ENCODE data around the gene HNF4A. TPM values are rescaled to one million over a fixed set of nuclear protein-coding genes. Genes with fewer than 3 reads are reported as not detected.

The HNF4A gene
- total RNA-seq, 1 donor from 2014 or later: not detected

GRCh38 chr20:44431502-44432234, 76.2 kb downstream of the HNF4A start:
- TF ChIP-seq POLR2AphosphoS5 (IDR thresholded peaks at IDR 0.05; ENCODE audit: insufficient read depth in 1 of 2, low read depth in 1 of 2): no peak
- no peak for TF ChIP-seq CTCF (IDR thresholded peaks at IDR 0.05)
- TF ChIP-seq POLR2A (IDR thresholded peaks at IDR 0.05): no peak
- H3K4me3 ChIP-seq: no peak overlapping the region
- no peak overlapping the region for H3K27ac ChIP-seq
- no peak for DNase-seq (ENCODE audit: extremely low spot score in 2 of 2)
- no peaks in the 10 kb centered on the region for H3K36me3 ChIP-seq
- no peaks in the 10 kb centered on the region for H3K4me1 ChIP-seq
- H3K9me3 ChIP-seq: no peaks in the 10 kb centered on the region
- intact Hi-C loops (cut with DNase I): no loop called here
- no peaks in the 10 kb centered on the region for H3K27me3 ChIP-seq

DNA sequence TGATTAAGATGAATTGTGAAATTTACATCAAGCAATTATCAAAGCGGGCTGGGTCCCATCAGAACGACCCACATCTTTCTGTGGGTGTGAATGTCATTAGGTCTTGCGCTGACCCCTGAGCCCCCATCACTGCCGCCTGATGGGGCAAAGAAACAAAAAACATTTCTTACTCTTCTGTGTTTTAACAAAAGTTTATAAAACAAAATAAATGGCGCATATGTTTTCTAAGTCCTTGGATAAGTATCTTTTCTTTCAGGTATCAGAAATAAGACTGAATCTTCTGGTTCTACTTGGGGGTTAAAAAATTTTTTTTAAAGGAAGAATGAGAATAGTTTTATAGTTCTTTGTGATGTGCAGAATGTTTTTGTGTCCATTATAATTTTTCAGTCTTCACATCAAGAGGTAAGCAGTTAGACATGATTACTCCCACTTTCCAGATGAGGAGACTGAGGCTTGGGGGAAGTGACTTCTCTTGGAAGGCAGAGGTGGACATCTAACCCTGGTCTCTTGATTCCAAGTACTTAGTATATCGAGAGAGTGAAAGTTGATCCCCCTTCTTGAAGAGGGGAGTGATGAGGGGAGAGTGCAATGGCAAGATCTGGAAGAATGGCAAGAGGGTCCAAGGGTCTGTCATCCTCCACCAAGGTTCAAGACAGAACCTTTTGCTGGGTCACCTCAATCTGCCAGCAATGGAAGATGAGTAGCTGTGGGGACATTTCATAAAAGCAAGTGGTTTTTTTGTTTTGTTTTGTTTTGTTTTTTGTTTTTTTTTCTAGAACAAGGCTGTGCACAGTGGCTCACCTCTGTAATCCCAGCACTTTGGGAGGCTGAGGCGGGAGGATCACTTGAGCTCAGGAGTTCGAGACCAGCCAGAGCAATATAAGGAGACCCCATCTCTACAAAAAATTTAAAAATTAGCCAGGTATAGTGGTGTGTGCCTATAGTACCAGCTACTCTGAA, 77.4 kb downstream of the HNF4A start:
- H3K4me1 ChIP-seq: no peaks in the 10 kb centered on the region
- no peak for DNase-seq (ENCODE audit: extremely low spot score in 2 of 2)
- H3K27me3 ChIP-seq: no peaks in the 10 kb centered on the region
- intact Hi-C loops (cut with DNase I): no loop called here
- H3K9me3 ChIP-seq: no peaks in the 10 kb centered on the region
- H3K27ac ChIP-seq: no peak overlapping the region
- TF ChIP-seq POLR2AphosphoS5 (IDR thresholded peaks at IDR 0.05; ENCODE audit: insufficient read depth in 1 of 2, low read depth in 1 of 2) (no peak), CTCF (IDR thresholded peaks at IDR 0.05) (no peak), POLR2A (IDR thresholded peaks at IDR 0.05) (no peak)
- no peak overlapping the region for H3K4me3 ChIP-seq
- no peaks in the 10 kb centered on the region for H3K36me3 ChIP-seq

DNA sequence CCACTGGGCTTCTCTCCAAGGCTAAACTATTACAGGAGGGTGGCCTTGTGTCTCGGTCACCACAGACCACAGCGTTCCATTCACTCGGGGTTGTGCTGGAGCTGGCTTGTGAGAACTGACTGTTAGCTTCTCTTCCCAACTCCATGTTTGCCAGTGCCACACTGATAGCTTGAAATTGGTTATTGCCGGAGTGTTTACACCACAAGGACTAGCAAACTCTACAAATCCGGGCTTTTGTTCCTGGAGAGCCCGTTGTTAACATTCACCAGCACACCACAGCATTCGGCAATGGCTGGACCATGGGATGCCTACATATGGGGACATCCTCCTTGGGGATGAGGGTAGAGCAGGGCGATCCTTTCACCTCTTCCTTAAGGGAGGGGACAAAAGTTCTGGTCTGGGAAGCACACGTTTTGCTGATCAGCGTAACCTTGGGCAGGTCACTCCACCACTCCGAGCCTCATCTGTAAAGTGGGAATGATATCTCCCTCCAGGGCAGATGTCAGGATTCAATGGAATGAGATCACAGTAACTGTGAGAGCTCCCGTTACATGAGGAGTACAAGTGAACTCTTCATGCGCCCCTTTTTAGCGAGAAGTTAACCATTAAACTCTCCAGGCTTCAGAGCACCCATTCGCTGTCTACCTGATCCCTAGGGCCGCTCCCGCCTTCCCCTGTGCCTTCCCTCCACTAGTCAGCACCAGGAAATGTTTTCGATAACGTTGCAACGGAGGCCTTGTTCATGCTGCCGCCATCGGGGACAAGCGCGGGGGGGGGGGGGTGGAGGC, 78.4 kb downstream of the HNF4A start:
- Histone ChIP-seq H3K9me3 (no peaks in the 10 kb centered on the region), H3K4me1 (no peaks in the 10 kb centered on the region), H3K27ac (no peak overlapping the region), H3K27me3 (no peaks in the 10 kb centered on the region), H3K4me3 (no peak overlapping the region), H3K36me3 (no peaks in the 10 kb centered on the region)
- intact Hi-C loops (cut with DNase I): no loop called here
- TF ChIP-seq CTCF (IDR thresholded peaks at IDR 0.05): no peak
- no peak for TF ChIP-seq POLR2AphosphoS5 (IDR thresholded peaks at IDR 0.05; ENCODE audit: insufficient read depth in 1 of 2, low read depth in 1 of 2)
- TF ChIP-seq POLR2A (IDR thresholded peaks at IDR 0.05): no peak
- no peak for DNase-seq (ENCODE audit: extremely low spot score in 2 of 2)

- TF ChIP-seq POLR2A (IDR thresholded peaks at IDR 0.05) (no peak), POLR2AphosphoS5 (IDR thresholded peaks at IDR 0.05; ENCODE audit: insufficient read depth in 1 of 2, low read depth in 1 of 2) (no peak), CTCF (IDR thresholded peaks at IDR 0.05) (no peak)
- Histone ChIP-seq H3K4me3 (no peak overlapping the region), H3K27me3 (no peaks in the 10 kb centered on the region), H3K4me1 (no peaks in the 10 kb centered on the region), H3K36me3 (no peaks in the 10 kb centered on the region), H3K9me3 (no peaks in the 10 kb centered on the region), H3K27ac (no peak overlapping the region)
- intact Hi-C loops (cut with DNase I): no loop called here
- DNase-seq (ENCODE audit: extremely low spot score in 2 of 2): no peak
Observed at GRCh38 chr20:44435630-44436335, 80.3 kb downstream of the HNF4A start.
